Airway epithelial cell (primary cell): Measurements from ENCODE around the gene PLD4. TPM values are rescaled to one million over a fixed set of nuclear protein-coding genes. Genes with fewer than 3 reads are reported as not detected.

Experiments
- total RNA-seq: library from RNA; depleted of rRNA; stranded (reverse); fragments of >200 nt; gene quantifications from 2 replicates; pipeline ENCODE4 v1.2.3, GENCODE V29; 2015

The PLD4 gene, protein sequence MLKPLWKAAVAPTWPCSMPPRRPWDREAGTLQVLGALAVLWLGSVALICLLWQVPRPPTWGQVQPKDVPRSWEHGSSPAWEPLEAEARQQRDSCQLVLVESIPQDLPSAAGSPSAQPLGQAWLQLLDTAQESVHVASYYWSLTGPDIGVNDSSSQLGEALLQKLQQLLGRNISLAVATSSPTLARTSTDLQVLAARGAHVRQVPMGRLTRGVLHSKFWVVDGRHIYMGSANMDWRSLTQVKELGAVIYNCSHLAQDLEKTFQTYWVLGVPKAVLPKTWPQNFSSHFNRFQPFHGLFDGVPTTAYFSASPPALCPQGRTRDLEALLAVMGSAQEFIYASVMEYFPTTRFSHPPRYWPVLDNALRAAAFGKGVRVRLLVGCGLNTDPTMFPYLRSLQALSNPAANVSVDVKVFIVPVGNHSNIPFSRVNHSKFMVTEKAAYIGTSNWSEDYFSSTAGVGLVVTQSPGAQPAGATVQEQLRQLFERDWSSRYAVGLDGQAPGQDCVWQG
- not detected in 2 replicates for total RNA-seq

GRCh38 chr14:104924421-104925213, at the start of gene PLD4:
PLD4 (plus strand) TSS chr14:104924879; CDS start chr14:104927141, 2,262 bp downstream.

DNA sequence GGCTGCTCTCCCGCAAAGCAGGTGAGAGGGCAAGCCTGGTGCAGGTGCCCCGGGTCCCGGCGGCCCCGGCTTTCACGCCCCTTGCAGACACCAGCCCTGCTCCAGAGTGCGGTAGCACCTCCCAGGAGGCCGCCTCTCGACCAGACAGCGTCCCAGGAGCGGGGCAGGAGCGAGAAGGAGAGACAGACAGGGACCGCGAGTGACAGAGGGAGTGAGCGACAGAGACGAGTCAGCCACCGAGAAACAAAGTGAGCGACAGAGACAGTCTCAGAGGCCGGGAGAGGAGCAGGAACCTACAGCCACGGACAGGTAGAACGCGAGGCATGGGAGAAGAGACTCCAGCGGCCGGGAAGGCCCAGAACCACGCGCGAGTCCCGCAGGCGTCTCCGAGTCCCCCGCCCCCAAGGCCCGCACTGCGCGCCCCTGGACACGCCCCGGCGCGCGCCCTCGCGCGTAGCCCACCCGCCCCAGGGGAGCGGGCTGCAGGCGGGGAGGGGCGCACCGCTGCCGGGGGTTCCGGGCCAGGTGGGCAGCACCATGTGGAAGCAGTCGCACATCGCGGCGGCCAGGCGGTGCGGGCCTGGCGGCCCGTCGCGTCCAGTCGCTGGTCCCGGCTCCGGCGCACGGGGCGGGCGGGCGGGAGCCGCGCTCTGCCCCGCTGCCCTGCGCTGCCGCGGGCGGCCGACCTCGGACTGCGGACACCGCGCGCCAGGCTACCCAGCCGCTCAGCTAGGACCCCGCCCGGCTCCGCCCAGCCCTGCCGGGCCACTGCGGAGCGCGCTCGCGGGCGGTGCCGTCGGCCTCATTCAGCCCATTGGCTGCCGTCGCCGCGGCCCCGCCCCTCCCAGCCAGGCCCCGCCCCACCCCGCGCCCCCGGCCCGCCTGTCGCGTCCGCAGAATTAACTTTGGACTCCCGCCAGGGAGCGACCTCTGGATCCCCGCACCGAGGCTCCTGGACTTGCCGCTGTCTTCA, 53.3 kb downstream of the PLD4 start, which contains the start of gene AHNAK2:
Gene AHNAK2 (minus strand): TSS at position 694 of the 973 bp plus-strand sequence. CDS start 137 bp downstream, at position 557.

Other genes starting within 250 kb of the PLD4 start
- gene INF2, start 235.3 kb upstream of the PLD4 start, total RNA-seq = 56.7 and 60.9 TPM in 2 replicates
- gene ADSS1, start 200.7 kb upstream of the PLD4 start, total RNA-seq = 7.9 and 13.1 TPM in 2 replicates
- gene SIVA1, start 171.7 kb upstream of the PLD4 start, total RNA-seq = 327 and 456 TPM in 2 replicates
- gene AKT1, start 129.1 kb upstream of the PLD4 start, total RNA-seq = 109 and 118 TPM in 2 replicates
- 3.9 and 6.0 TPM in 2 replicates for gene ZBTB42, start 123.8 kb upstream of the PLD4 start, total RNA-seq
- gene CEP170B, start 59.6 kb upstream of the PLD4 start, total RNA-seq = 35.4 and 42.4 TPM in 2 replicates
- gene AHNAK2, start 53.5 kb downstream of the PLD4 start, total RNA-seq = 222 and 339 TPM in 2 replicates
- gene CLBA1, start 60.9 kb downstream of the PLD4 start, total RNA-seq = 9.0 and 10.7 TPM in 2 replicates
- 53.5 and 59.1 TPM in 2 replicates for gene CDCA4, start 96.2 kb downstream of the PLD4 start, total RNA-seq
- gene GPR132, start 140.6 kb downstream of the PLD4 start, total RNA-seq = 0.14 TPM in 1 of 2 replicates, not detected in the other
- 69.5 and 89.4 TPM in 2 replicates for gene JAG2, start 243.9 kb downstream of the PLD4 start, total RNA-seq